ENCODE measurements around the gene APOL6. TPM values are rescaled to one million over a fixed set of nuclear protein-coding genes. Genes with fewer than 3 reads are reported as not detected.

The APOL6 gene
- total RNA-seq, 1 experiment from 2014 or later, result 7.2 TPM

GRCh38 chr22:35605851-35606481 is 42.3 kb upstream of the APOL6 start:
- POLR2A ChIA-PET, result interaction anchor here (0.7 kb wide), 1 partner anchor 43 kb away, joined by 3 read pairs; no protein-coding TSS in a partner anchor
- TF ChIP-seq CTCF (IDR thresholded peaks at IDR 0.05; ENCODE audit: unreplicated experiment), result no peak
- Mint-ChIP-seq H3K36me3 (ENCODE audit: insufficient read depth, unreplicated experiment) (peaks cover 6% of the 10 kb centered on the region), H3K9me3 (ENCODE audit: unreplicated experiment) (no peaks in the 10 kb centered on the region), H3K27me3 (ENCODE audit: insufficient read depth, unreplicated experiment) (peaks cover 18% of the 10 kb centered on the region), H3K27ac (ENCODE audit: low read depth, unreplicated experiment) (no peak overlapping the region), H3K4me1 (ENCODE audit: insufficient read depth, unreplicated experiment) (no peaks in the 10 kb centered on the region), H3K4me3 (ENCODE audit: unreplicated experiment) (no peak overlapping the region)
- intact Hi-C loops (cut with micrococcal nuclease), result no loop called here
- BruUV-seq (replicated peaks), result no TSS peak
- CTCF ChIA-PET, result interaction anchor here (1.1 kb wide), 1 partner anchor 175 kb away, joined by 4 read pairs; no protein-coding TSS in a partner anchor
- no peak for DNase-seq (ENCODE audit: unreplicated experiment)

GRCh38 chr22:35606916-35607315 is 41.3 kb upstream of the APOL6 start:
- Mint-ChIP-seq H3K4me1 (ENCODE audit: insufficient read depth, unreplicated experiment) (no peaks in the 10 kb centered on the region), H3K27me3 (ENCODE audit: insufficient read depth, unreplicated experiment) (peaks cover 21% of the 10 kb centered on the region), H3K36me3 (ENCODE audit: insufficient read depth, unreplicated experiment) (peaks cover 6% of the 10 kb centered on the region), H3K27ac (ENCODE audit: low read depth, unreplicated experiment) (no peak overlapping the region), H3K9me3 (ENCODE audit: unreplicated experiment) (no peaks in the 10 kb centered on the region), H3K4me3 (ENCODE audit: unreplicated experiment) (no peak overlapping the region)
- CTCF ChIA-PET, result no interaction called here
- intact Hi-C loops (cut with micrococcal nuclease), result no loop called here
- BruUV-seq (replicated peaks), result no TSS peak
- TF ChIP-seq CTCF (IDR thresholded peaks at IDR 0.05; ENCODE audit: unreplicated experiment), result no peak
- no peak for DNase-seq (ENCODE audit: unreplicated experiment)
- POLR2A ChIA-PET, result no interaction called here

GRCh38 chr22:35608088-35608487 is 40.2 kb upstream of the APOL6 start:
- intact Hi-C loops (cut with micrococcal nuclease), result no loop called here
- H3K4me3 Mint-ChIP-seq (ENCODE audit: unreplicated experiment), result no peak overlapping the region
- no peaks in the 10 kb centered on the region for H3K9me3 Mint-ChIP-seq (ENCODE audit: unreplicated experiment)
- POLR2A ChIA-PET, result no interaction called here
- peaks cover 6% of the 10 kb centered on the region for H3K36me3 Mint-ChIP-seq (ENCODE audit: insufficient read depth, unreplicated experiment)
- H3K27me3 Mint-ChIP-seq (ENCODE audit: insufficient read depth, unreplicated experiment), result peaks cover 28% of the 10 kb centered on the region
- H3K4me1 Mint-ChIP-seq (ENCODE audit: insufficient read depth, unreplicated experiment), result no peaks in the 10 kb centered on the region
- no peak for TF ChIP-seq CTCF (IDR thresholded peaks at IDR 0.05; ENCODE audit: unreplicated experiment)
- DNase-seq (ENCODE audit: unreplicated experiment), result no peak
- CTCF ChIA-PET, result no interaction called here
- H3K27ac Mint-ChIP-seq (ENCODE audit: low read depth, unreplicated experiment), result no peak overlapping the region
- no TSS peak for BruUV-seq (replicated peaks)

GRCh38 chr22:35609261-35609660 is 39.0 kb upstream of the APOL6 start:
- intact Hi-C loops (cut with micrococcal nuclease), result no loop called here
- BruUV-seq (replicated peaks), result no TSS peak
- H3K36me3 Mint-ChIP-seq (ENCODE audit: insufficient read depth, unreplicated experiment), result peaks cover 6% of the 10 kb centered on the region

More at GRCh38 chr22:35609261-35609660, 39.0 kb upstream of the APOL6 start:
- ChIA-PET POLR2A (interaction anchor here (0.7 kb wide), 1 partner anchor 56 kb away, joined by 3 read pairs; no protein-coding TSS in a partner anchor), CTCF (interaction anchor here (0.9 to 1.7 kb wide), 2 partner anchors 11 to 321 kb away, joined by 3 to 6 read pairs; no protein-coding TSS in a partner anchor)
- DNase-seq (ENCODE audit: unreplicated experiment), result no peak
- no peaks in the 10 kb centered on the region for H3K4me1 Mint-ChIP-seq (ENCODE audit: insufficient read depth, unreplicated experiment)
- H3K4me3 Mint-ChIP-seq (ENCODE audit: unreplicated experiment), result no peak overlapping the region
- H3K9me3 Mint-ChIP-seq (ENCODE audit: unreplicated experiment), result no peaks in the 10 kb centered on the region
- TF ChIP-seq CTCF (IDR thresholded peaks at IDR 0.05; ENCODE audit: unreplicated experiment), result no peak
- peaks cover 28% of the 10 kb centered on the region for H3K27me3 Mint-ChIP-seq (ENCODE audit: insufficient read depth, unreplicated experiment)
- H3K27ac Mint-ChIP-seq (ENCODE audit: low read depth, unreplicated experiment), result no peak overlapping the region

Data from MCF 10A (cell line).